SHP77 (cell line): ENCODE measurements around the gene LCNL1.
A peak's percentile ranks its signal among the peaks of the same experiment; 100 is the strongest.

Experiments used
- DNase-seq, 2 experiments: peaks; one replicate each; lab custom pipeline; 2025; lab: John Stamatoyannopoulos, UW

Gene LCNL1

GRCh38 chr9:136947028-136947891, 35.5 kb upstream of the LCNL1 start:
- no peak for DNase-seq

GRCh38 chr9:136947955-136948510, 34.8 kb upstream of the LCNL1 start:
- peak; percentile 35 to 41 for DNase-seq

- peak in 1 of 2 experiments; percentile 63 for DNase-seq
Measured at GRCh38 chr9:136949239-136949816, 33.5 kb upstream of the LCNL1 start.

GRCh38 chr9:136949817-136950655, 32.8 kb upstream of the LCNL1 start:
- peak; percentile 90 to 93 for DNase-seq

- DNase-seq = no peak
Measured at GRCh38 chr9:136950656-136951276, 32.0 kb upstream of the LCNL1 start.

GRCh38 chr9:136951541-136952320, 31.1 kb upstream of the LCNL1 start, which contains the start of gene LCN12:
TSS of gene LCN12 (plus strand) at chr9:136952273. CDS start at chr9:136952328, 55 bp downstream.
- DNase-seq = no peak

GRCh38 chr9:136952321-136952850, 30.4 kb upstream of the LCNL1 start:
- DNase-seq = no peak

- DNase-seq = no peak
Measured at GRCh38 chr9:136952876-136953770, 29.7 kb upstream of the LCNL1 start.

GRCh38 chr9:136953771-136954269, 29.0 kb upstream of the LCNL1 start:
- no peak for DNase-seq

GRCh38 chr9:136954270-136955083, 28.3 kb upstream of the LCNL1 start:
- DNase-seq = no peak

- no peak for DNase-seq
Measured at GRCh38 chr9:136955202-136955942, 27.4 kb upstream of the LCNL1 start.

GRCh38 chr9:136955943-136956335, 26.9 kb upstream of the LCNL1 start:
- no peak for DNase-seq

- DNase-seq = no peak
Measured at GRCh38 chr9:136956604-136957003, 26.2 kb upstream of the LCNL1 start.

GRCh38 chr9:136957461-136957860, 25.3 kb upstream of the LCNL1 start:
- no peak for DNase-seq

GRCh38 chr9:136957901-136958300, 24.9 kb upstream of the LCNL1 start:
- no peak for DNase-seq

GRCh38 chr9:136958473-136958872, 24.3 kb upstream of the LCNL1 start:
- DNase-seq = no peak

GRCh38 chr9:136958898-136959850, 23.6 kb upstream of the LCNL1 start:
- no peak for DNase-seq
